ENCODE data around the gene ACSF2.

DNA sequence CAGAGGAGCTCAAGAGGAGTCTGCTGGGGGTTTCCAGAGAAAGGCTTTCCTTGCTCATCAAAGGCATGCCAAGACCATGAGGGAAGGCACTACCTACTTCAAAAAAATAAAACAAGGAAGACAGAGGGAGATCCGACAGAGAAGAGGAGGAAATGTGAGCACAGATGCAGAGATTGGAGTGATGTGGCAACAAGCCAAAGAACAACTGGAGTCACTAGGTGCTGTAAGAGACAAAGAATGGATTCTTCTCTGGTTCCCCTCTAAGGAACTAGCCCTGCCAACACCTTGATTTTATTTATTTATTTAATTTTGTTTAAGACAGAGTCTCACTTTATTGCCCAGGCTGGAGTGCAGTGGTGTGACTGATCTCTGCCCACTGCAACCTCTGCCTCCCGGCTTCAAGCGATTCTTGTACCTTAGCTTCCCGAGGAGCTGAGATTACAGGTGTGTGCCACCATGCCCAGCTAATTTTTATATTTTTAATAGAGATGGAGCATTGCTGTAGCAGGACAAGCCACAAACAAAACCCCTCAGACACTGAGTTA lies 13.8 kb upstream of the ACSF2 start:
- TF ChIP-seq, protein P1, sequence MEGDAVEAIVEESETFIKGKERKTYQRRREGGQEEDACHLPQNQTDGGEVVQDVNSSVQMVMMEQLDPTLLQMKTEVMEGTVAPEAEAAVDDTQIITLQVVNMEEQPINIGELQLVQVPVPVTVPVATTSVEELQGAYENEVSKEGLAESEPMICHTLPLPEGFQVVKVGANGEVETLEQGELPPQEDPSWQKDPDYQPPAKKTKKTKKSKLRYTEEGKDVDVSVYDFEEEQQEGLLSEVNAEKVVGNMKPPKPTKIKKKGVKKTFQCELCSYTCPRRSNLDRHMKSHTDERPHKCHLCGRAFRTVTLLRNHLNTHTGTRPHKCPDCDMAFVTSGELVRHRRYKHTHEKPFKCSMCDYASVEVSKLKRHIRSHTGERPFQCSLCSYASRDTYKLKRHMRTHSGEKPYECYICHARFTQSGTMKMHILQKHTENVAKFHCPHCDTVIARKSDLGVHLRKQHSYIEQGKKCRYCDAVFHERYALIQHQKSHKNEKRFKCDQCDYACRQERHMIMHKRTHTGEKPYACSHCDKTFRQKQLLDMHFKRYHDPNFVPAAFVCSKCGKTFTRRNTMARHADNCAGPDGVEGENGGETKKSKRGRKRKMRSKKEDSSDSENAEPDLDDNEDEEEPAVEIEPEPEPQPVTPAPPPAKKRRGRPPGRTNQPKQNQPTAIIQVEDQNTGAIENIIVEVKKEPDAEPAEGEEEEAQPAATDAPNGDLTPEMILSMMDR (IDR thresholded peaks at IDR 0.05) = no peak
- TF ChIP-seq POLR2A (IDR thresholded peaks at IDR 0.05) (no peak), EP300 (IDR thresholded peaks at IDR 0.05; ENCODE audit: low read depth) (no peak)
